ENCODE data around the gene SIRPA.

DNA sequence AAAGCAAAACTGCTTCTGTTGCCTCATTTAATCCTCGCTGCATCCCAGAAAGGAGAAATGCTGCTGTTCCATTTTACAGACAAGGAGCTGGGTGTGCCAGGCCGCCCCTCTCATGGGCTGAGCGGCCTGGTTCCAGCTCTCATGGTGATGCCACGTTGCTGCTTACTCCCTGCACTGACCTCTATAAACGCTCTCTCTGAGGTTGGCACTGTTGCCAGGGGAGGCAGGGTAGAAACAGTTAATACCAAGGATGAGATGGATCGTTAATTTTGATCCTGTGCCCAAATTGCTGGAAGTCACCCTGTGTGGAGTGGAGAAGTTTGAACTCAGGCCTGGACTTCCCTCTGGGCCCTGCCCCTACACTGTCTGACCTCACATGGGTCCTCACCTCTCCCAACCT lies 25.6 kb downstream of the SIRPA start:
- TF ChIP-seq CTCF (conservative IDR thresholded peaks at IDR 0.05; ENCODE audit: low read depth, low read length) (no peak), POLR2A (IDR thresholded peaks at IDR 0.05; ENCODE audit: low read depth, low read length) (no peak), CEBPB (IDR thresholded peaks at IDR 0.05; ENCODE audit: low read depth, low read length) (no peak), FOS (IDR thresholded peaks at IDR 0.05; ENCODE audit: low read depth, low read length) (no peak), MAZ (IDR thresholded peaks at IDR 0.05; ENCODE audit: borderline replicate concordance, low read depth, low read length) (no peak), MXI1 (IDR thresholded peaks at IDR 0.05; ENCODE audit: borderline replicate concordance, low read depth, low read length) (no peak), BHLHE40 (IDR thresholded peaks at IDR 0.05; ENCODE audit: low read depth, low read length) (no peak), ELK1 (IDR thresholded peaks at IDR 0.05; ENCODE audit: borderline replicate concordance, low read depth, low read length) (no peak), RAD21 (IDR thresholded peaks at IDR 0.05; ENCODE audit: low read length) (no peak), CHD1 (IDR thresholded peaks at IDR 0.05; ENCODE audit: low read depth, low read length) (no peak), RCOR1 (IDR thresholded peaks at IDR 0.05; ENCODE audit: insufficient replicate concordance, low read length) (no peak), RFX5 (IDR thresholded peaks at IDR 0.05; ENCODE audit: low read depth, low read length) (no peak), MAFK (IDR thresholded peaks at IDR 0.05; ENCODE audit: low read depth, low read length) (no peak)
